ENCODE data around the gene ATP9A.

The ATP9A gene

GRCh38 chr20:51801122-51801822, 33.1 kb upstream of the ATP9A start:
- no peak for TF ChIP-seq CTCF (conservative IDR thresholded peaks at IDR 0.05; ENCODE audit: low read depth, low read length)
- H3K4me2 ChIP-seq, result no peak overlapping the region
- no peaks in the 10 kb centered on the region for H3K27me3 ChIP-seq (ENCODE audit: insufficient read depth, low read depth)
- H3K4me3 ChIP-seq (IDR thresholded peaks at IDR 0.05; ENCODE audit: insufficient read depth, low read depth, low read length), result no peak overlapping the region
- no peaks in the 10 kb centered on the region for H4K20me1 ChIP-seq (ENCODE audit: insufficient read depth)
- no peak overlapping the region; the same call in 1 of the 2 replicates for H3K9ac ChIP-seq
- no peaks in the 10 kb centered on the region for H3K36me3 ChIP-seq (ENCODE audit: insufficient read depth)
- no peaks in the 10 kb centered on the region for H3K4me1 ChIP-seq (ENCODE audit: low read depth, poor library complexity, severe bottlenecking)
- no peak overlapping the region for H3K27ac ChIP-seq
- no peaks in the 10 kb centered on the region for H3K79me2 ChIP-seq (ENCODE audit: insufficient read depth, low read depth)
- H2AFZ ChIP-seq (ENCODE audit: low read depth), result peak overlapping the region; percentile 29; the same call in 1 of the 2 replicates

- H3K4me3 ChIP-seq (IDR thresholded peaks at IDR 0.05; ENCODE audit: insufficient read depth, low read depth, low read length), result no peak overlapping the region
- H3K9ac ChIP-seq, result no peak overlapping the region
- H3K4me1 ChIP-seq (ENCODE audit: low read depth, poor library complexity, severe bottlenecking), result no peaks in the 10 kb centered on the region
- no peaks in the 10 kb centered on the region for H3K27me3 ChIP-seq (ENCODE audit: insufficient read depth, low read depth)
- no peak overlapping the region for H3K4me2 ChIP-seq
- no peaks in the 10 kb centered on the region for H4K20me1 ChIP-seq (ENCODE audit: insufficient read depth)
- H3K36me3 ChIP-seq (ENCODE audit: insufficient read depth), result no peaks in the 10 kb centered on the region
- peak overlapping the region; percentile 29; the same call in 1 of the 2 replicates for H2AFZ ChIP-seq (ENCODE audit: low read depth)
- no peaks in the 10 kb centered on the region for H3K79me2 ChIP-seq (ENCODE audit: insufficient read depth, low read depth)
- no peak for TF ChIP-seq CTCF (conservative IDR thresholded peaks at IDR 0.05; ENCODE audit: low read depth, low read length)
- no peak overlapping the region for H3K27ac ChIP-seq
These were observed 32.6 kb upstream of the ATP9A start for GRCh38 chr20:51800872-51801121.

GRCh38 chr20:51800060-51800871, 32.1 kb upstream of the ATP9A start:
- H3K27me3 ChIP-seq (ENCODE audit: insufficient read depth, low read depth), result no peaks in the 10 kb centered on the region
- no peak overlapping the region for H3K4me2 ChIP-seq
- peak overlapping the region; percentile 29; the same call in 1 of the 2 replicates for H2AFZ ChIP-seq (ENCODE audit: low read depth)
- no peak overlapping the region for H3K9ac ChIP-seq
- no peaks in the 10 kb centered on the region for H4K20me1 ChIP-seq (ENCODE audit: insufficient read depth)
- peak; percentile 50; the same call in 1 of the 2 replicates for TF ChIP-seq CTCF (conservative IDR thresholded peaks at IDR 0.05; ENCODE audit: low read depth, low read length)
- H3K27ac ChIP-seq, result no peak overlapping the region
- no peaks in the 10 kb centered on the region for H3K4me1 ChIP-seq (ENCODE audit: low read depth, poor library complexity, severe bottlenecking)
- no peak overlapping the region for H3K4me3 ChIP-seq (IDR thresholded peaks at IDR 0.05; ENCODE audit: insufficient read depth, low read depth, low read length)
- H3K79me2 ChIP-seq (ENCODE audit: insufficient read depth, low read depth), result no peaks in the 10 kb centered on the region
- H3K36me3 ChIP-seq (ENCODE audit: insufficient read depth), result no peaks in the 10 kb centered on the region

GRCh38 chr20:51799401-51799860, 31.2 kb upstream of the ATP9A start:
- no peaks in the 10 kb centered on the region for H4K20me1 ChIP-seq (ENCODE audit: insufficient read depth)
- no peaks in the 10 kb centered on the region for H3K4me1 ChIP-seq (ENCODE audit: low read depth, poor library complexity, severe bottlenecking)
- no peak overlapping the region for H3K27ac ChIP-seq
- H3K79me2 ChIP-seq (ENCODE audit: insufficient read depth, low read depth), result no peaks in the 10 kb centered on the region
- no peak overlapping the region for H3K9ac ChIP-seq
- H3K36me3 ChIP-seq (ENCODE audit: insufficient read depth), result no peaks in the 10 kb centered on the region
- H3K4me3 ChIP-seq (IDR thresholded peaks at IDR 0.05; ENCODE audit: insufficient read depth, low read depth, low read length), result no peak overlapping the region
- no peak for TF ChIP-seq CTCF (conservative IDR thresholded peaks at IDR 0.05; ENCODE audit: low read depth, low read length)
- no peak overlapping the region for H2AFZ ChIP-seq (ENCODE audit: low read depth)
- no peak overlapping the region for H3K4me2 ChIP-seq
- H3K27me3 ChIP-seq (ENCODE audit: insufficient read depth, low read depth), result no peaks in the 10 kb centered on the region

Data from KMS-11 (cell line).